IMR-90 (cell line): ENCODE results near the gene PCGF6. TPM values are rescaled to one million over a fixed set of nuclear protein-coding genes. Genes with fewer than 3 reads are reported as not detected.

Experiments
- ATAC-seq: fragments of 200-7000 bp; cut with Tn5 transposase; 2 replicates; pipeline ENCODE4 v1.9.1; 2020; ENCODE audit warnings: low read depth, mild to moderate bottlenecking, moderate library complexity
- BruUV-seq: library from RNA; stranded (reverse); fragments of 400-500 nt; replicated peaks from 2 replicates; lab custom pipeline; 2021; lab: Mats Ljungman, UMichigan
- CTCF ChIA-PET: fragments of 300-600 bp; formaldehyde crosslinking; extraction: SDS; loops from one replicate; lab custom pipeline; 2021; ENCODE audit warnings: antibody characterized with exemption; lab: Yijun Ruan, JAX
- POLR2A ChIA-PET: fragments of 300-600 bp; sonication (Branson Sonifier 250); formaldehyde crosslinking; loops from one replicate; lab custom pipeline; 2022; ENCODE audit warnings: antibody characterized with exemption; ENCODE audit not compliant: unreplicated experiment; lab: Charles Lee
- DNase-seq: peaks from one replicate; pipeline ENCODE4 v3.0.0; 2013
- H2AFZ ChIP-seq: replicated peaks from 2 replicates; pipeline ENCODE3; 2013; ENCODE audit warnings: low read length, mild to moderate bottlenecking; ENCODE audit not compliant: poor library complexity
- H2AK5ac ChIP-seq: 2 replicates; pipeline ENCODE4 v1.6.1; 2013; ENCODE audit warnings: low read depth, low read length, inconsistent platforms
- H2AK9ac ChIP-seq: replicated peaks from 2 replicates; pipeline ENCODE3; 2013; ENCODE audit warnings: mild to moderate bottlenecking, low read depth, low read length, moderate library complexity; ENCODE audit not compliant: poor library complexity
- H2BK120ac ChIP-seq: 2 replicates; pipeline ENCODE4 v1.6.1; 2013; ENCODE audit warnings: low read depth, low read length, inconsistent platforms
- H2BK15ac ChIP-seq: 3 replicates; pipeline ENCODE4 v1.6.1; 2013; ENCODE audit warnings: low read depth, low read length, inconsistent platforms
- H2BK20ac ChIP-seq: 2 replicates; pipeline ENCODE4 v1.6.1; 2013; ENCODE audit warnings: low read depth, mild to moderate bottlenecking, inconsistent platforms, low read length, moderate library complexity
- H2BK5ac ChIP-seq: 2 replicates; pipeline ENCODE4 v1.6.1; 2013; ENCODE audit warnings: mild to moderate bottlenecking, low read depth, low read length, inconsistent platforms; ENCODE audit not compliant: poor library complexity, severe bottlenecking
- H3K14ac ChIP-seq: replicated peaks from 2 replicates; pipeline ENCODE4 v1.6.1; 2013; ENCODE audit warnings: low read depth, low read length, inconsistent platforms
- H3K18ac ChIP-seq: 2 replicates; pipeline ENCODE4 v1.6.1; 2013; ENCODE audit warnings: low read depth, low read length, control low read depth
- H3K23ac ChIP-seq: 2 replicates; pipeline ENCODE4 v1.6.1; 2013; ENCODE audit warnings: low read depth, low read length, inconsistent platforms
- H3K27ac ChIP-seq: 2 replicates; pipeline ENCODE4 v1.5.1; 2013; ENCODE audit warnings: mild to moderate bottlenecking, control low read depth, low read length; ENCODE audit not compliant: insufficient read depth
- H3K27me3 ChIP-seq: 2 replicates; pipeline ENCODE4 v1.6.1; 2013; ENCODE audit warnings: low read length; ENCODE audit not compliant: control insufficient read depth, insufficient read depth
- H3K36me3 ChIP-seq: 2 replicates; pipeline ENCODE4 v1.6.1; 2013; ENCODE audit warnings: low read length, mixed read lengths; ENCODE audit not compliant: control insufficient read depth, insufficient read depth
- H3K4ac ChIP-seq: 2 replicates; pipeline ENCODE4 v1.6.1; 2013; ENCODE audit warnings: low read depth, low read length, inconsistent platforms
- H3K4me1 ChIP-seq: 2 replicates; pipeline ENCODE4 v1.6.1; 2013; ENCODE audit warnings: low read length, mixed read lengths; ENCODE audit not compliant: control insufficient read depth, insufficient read depth
- H3K4me2 ChIP-seq: 2 replicates; pipeline ENCODE4 v1.6.1; 2013; ENCODE audit warnings: low read depth, mild to moderate bottlenecking, control low read depth, low read length, moderate library complexity
- H3K4me3 ChIP-seq: 2 replicates; pipeline ENCODE4 v1.5.1; 2013; ENCODE audit warnings: low read depth, mild to moderate bottlenecking, control low read depth, low read length, moderate library complexity; ENCODE audit not compliant: insufficient read depth
- H3K56ac ChIP-seq: 2 replicates; pipeline ENCODE4 v1.6.1; 2013; ENCODE audit warnings: low read length, inconsistent platforms; ENCODE audit not compliant: insufficient read depth; ENCODE audit errors: extremely low read depth
- H3K79me1 ChIP-seq, 2 experiments: 2 replicates each; pipeline ENCODE4 v1.6.1; 2013; ENCODE audit warnings: low read length in 2 of 2, inconsistent platforms in 1 of 2, low read depth in 1 of 2
- H3K9ac ChIP-seq: 2 replicates; pipeline ENCODE4 v1.6.1; 2013; ENCODE audit warnings: low read depth, low read length, control low read depth
- H3K9me1 ChIP-seq: 2 replicates; pipeline ENCODE4 v1.6.1; 2013; ENCODE audit warnings: low read length, inconsistent platforms; ENCODE audit not compliant: insufficient read depth
- H3K9me3 ChIP-seq: 2 replicates; pipeline ENCODE4 v1.6.1; 2013; ENCODE audit warnings: low read length; ENCODE audit not compliant: control insufficient read depth, insufficient read depth
- H4K20me1 ChIP-seq: 2 replicates; pipeline ENCODE4 v1.6.1; 2013; ENCODE audit warnings: low read length, inconsistent platforms; ENCODE audit not compliant: insufficient read depth
- H4K5ac ChIP-seq: 2 replicates; pipeline ENCODE4 v1.6.1; 2013; ENCODE audit warnings: mild to moderate bottlenecking, low read depth, low read length, control low read depth
- H4K8ac ChIP-seq, 2 experiments: 2 replicates each; pipeline ENCODE4 v1.6.1; 2013; ENCODE audit warnings: low read depth in 2 of 2, low read length in 2 of 2, control low read depth in 1 of 2, inconsistent platforms in 1 of 2
- H4K91ac ChIP-seq: 2 replicates; pipeline ENCODE4 v1.6.1; 2013; ENCODE audit warnings: low read depth, low read length, inconsistent platforms; ENCODE audit not compliant: insufficient read depth
- BHLHE40 ChIP-seq: fragments of 150-350 bp; IDR thresholded peaks from 2 replicates; pipeline ENCODE4 v1.6.1; 2016; ENCODE audit warnings: mild to moderate bottlenecking, low read depth, low read length
- CEBPB ChIP-seq: IDR thresholded peaks from 2 replicates; pipeline ENCODE4 v1.6.1; 2012; ENCODE audit warnings: low read depth, low read length, improper control_type of control experiment
- CHD1 ChIP-seq: IDR thresholded peaks from 2 replicates; pipeline ENCODE4 v1.6.1; 2012; ENCODE audit warnings: low read depth, low read length, improper control_type of control experiment
- ELK1 ChIP-seq: fragments of 150-350 bp; IDR thresholded peaks from 2 replicates; pipeline ENCODE4 v1.6.1; 2016; ENCODE audit warnings: low read depth, mild to moderate bottlenecking, low read length, moderate library complexity, borderline replicate concordance
- FOS ChIP-seq: fragments of 150-350 bp; IDR thresholded peaks from 2 replicates; pipeline ENCODE4 v1.6.1; 2016; ENCODE audit warnings: low read depth, low read length
- MAFK ChIP-seq: IDR thresholded peaks from 2 replicates; pipeline ENCODE4 v1.6.1; 2012; ENCODE audit warnings: low read depth, low read length, improper control_type of control experiment
- MXI1 ChIP-seq: IDR thresholded peaks from 2 replicates; pipeline ENCODE4 v1.6.1; 2012; ENCODE audit warnings: low read depth, mild to moderate bottlenecking, low read length, moderate library complexity, borderline replicate concordance
- NFE2L2 ChIP-seq: fragments of 150-350 bp; IDR thresholded peaks from 2 replicates; pipeline ENCODE4 v1.6.1; 2016; ENCODE audit warnings: low read depth, mild to moderate bottlenecking, low read length
- POLR2A ChIP-seq: IDR thresholded peaks from 2 replicates; pipeline ENCODE4 v1.6.1; 2012; ENCODE audit warnings: mild to moderate bottlenecking, low read depth, low read length
- RAD21 ChIP-seq: IDR thresholded peaks from 2 replicates; pipeline ENCODE4 v1.6.1; 2012; ENCODE audit warnings: low read length, improper control_type of control experiment
- RCOR1 ChIP-seq: IDR thresholded peaks from 2 replicates; pipeline ENCODE4 v1.6.1; 2012; ENCODE audit warnings: mild to moderate bottlenecking, low read length, improper control_type of control experiment; ENCODE audit not compliant: insufficient replicate concordance
- SMC3 ChIP-seq: fragments of 150-350 bp; IDR thresholded peaks from 2 replicates; pipeline ENCODE4 v1.6.1; 2016; ENCODE audit warnings: low read depth, mild to moderate bottlenecking, antibody characterized with exemption, low read length, moderate library complexity
- USF2 ChIP-seq: fragments of 150-350 bp; IDR thresholded peaks from 2 replicates; pipeline ENCODE4 v1.6.1; 2017; ENCODE audit warnings: mild to moderate bottlenecking, antibody characterized with exemption, low read length, low read depth
- dilution Hi-C: fragments of 300-500 bp; cut with HindIII; formaldehyde crosslinking; loops from one replicate; pipeline ENCODE4 v1.14.3; 2018; ENCODE audit warnings: low sequenced_read_pairs; ENCODE audit not compliant: unreplicated experiment
- in situ Hi-C: fragments of 300-500 bp; cut with MboI; formaldehyde crosslinking; loops from 3 replicates; pipeline ENCODE4 v1.14.3; 2019; ENCODE audit warnings: low sequenced_read_pairs, inconsistent platforms, mixed read lengths
- intact Hi-C: fragments of 100-400 bp; cut with micrococcal nuclease; formaldehyde crosslinking; loops from 2 replicates; pipeline ENCODE4 v1.10.0; 2022
- polyA plus RNA-seq, 3 experiments: library from polyadenylated mRNA; depleted of rRNA; stranded (reverse); fragments of >200 nt; gene quantifications; 2 replicates each; pipeline ENCODE4 v1.2.3, GENCODE V29; 2012; ENCODE audit warnings: low replicate concordance in 1 of 3
- total RNA-seq: library from RNA; depleted of rRNA; stranded (reverse); fragments of >200 nt; gene quantifications from 2 replicates; pipeline ENCODE4 v1.2.3, GENCODE V29; 2012

Gene PCGF6
- total and polyA plus RNA-seq, 2 of the 4 experiments (the other 2 are of a cell fraction) = 4.9 to 6.5 TPM

GRCh38 chr10:103257812-103258211 lies 93.1 kb downstream of the PCGF6 start:
- H3K56ac ChIP-seq = no peak overlapping the region
- dilution Hi-C loops = no loop called here
- H3K27me3 ChIP-seq = no peaks in the 10 kb centered on the region
- BruUV-seq = no TSS peak
- H3K18ac ChIP-seq = no peak overlapping the region
- no peak overlapping the region for H2BK20ac ChIP-seq
- H4K8ac ChIP-seq = no peak overlapping the region
- no peak overlapping the region for H3K27ac ChIP-seq
- no peak overlapping the region for H3K4me3 ChIP-seq
- DNase-seq = no peak
- ChIA-PET POLR2A (no interaction called here), CTCF (no interaction called here)
- no peak for ATAC-seq
- no peak overlapping the region for H3K4me2 ChIP-seq
- no peak overlapping the region for H3K14ac ChIP-seq
- no peak overlapping the region for H3K23ac ChIP-seq
- in situ Hi-C loops = no loop called here
- no peaks in the 10 kb centered on the region for H3K79me1 ChIP-seq
- H3K4ac ChIP-seq = no peak overlapping the region
- H2AK9ac ChIP-seq = no peak overlapping the region
- no peak overlapping the region for H2AFZ ChIP-seq
- no peak overlapping the region for H2BK15ac ChIP-seq
- 0 out of 2 replicates have a peak, but pooled peaks cover 3% of the 10 kb centered on the region for H3K9me1 ChIP-seq
- H2AK5ac ChIP-seq = no peak overlapping the region
- intact Hi-C loops = no loop called here
- no peak overlapping the region for H2BK120ac ChIP-seq
- no peak overlapping the region for H3K9ac ChIP-seq
- H3K9me3 ChIP-seq = peaks cover 2% of the 10 kb centered on the region; the same call in 1 of the 2 replicates
- H4K91ac ChIP-seq = no peak overlapping the region
- H2BK5ac ChIP-seq = no peak overlapping the region
- H4K20me1 ChIP-seq = no peaks in the 10 kb centered on the region
- no peak overlapping the region for H4K5ac ChIP-seq
- H3K4me1 ChIP-seq = no peaks in the 10 kb centered on the region
- H3K36me3 ChIP-seq = no peaks in the 10 kb centered on the region
- TF ChIP-seq FOS (no peak), SMC3 (no peak), CHD1 (no peak), MAFK (no peak), POLR2A (no peak), BHLHE40 (no peak), RAD21 (no peak), ELK1 (no peak), MXI1 (no peak), CEBPB (no peak), USF2 (no peak), NFE2L2 (no peak), RCOR1 (no peak)
